ENCODE results near the gene PKHD1. TPM values are rescaled to one million over a fixed set of nuclear protein-coding genes. Genes with fewer than 3 reads are reported as not detected.

The PKHD1 gene, protein sequence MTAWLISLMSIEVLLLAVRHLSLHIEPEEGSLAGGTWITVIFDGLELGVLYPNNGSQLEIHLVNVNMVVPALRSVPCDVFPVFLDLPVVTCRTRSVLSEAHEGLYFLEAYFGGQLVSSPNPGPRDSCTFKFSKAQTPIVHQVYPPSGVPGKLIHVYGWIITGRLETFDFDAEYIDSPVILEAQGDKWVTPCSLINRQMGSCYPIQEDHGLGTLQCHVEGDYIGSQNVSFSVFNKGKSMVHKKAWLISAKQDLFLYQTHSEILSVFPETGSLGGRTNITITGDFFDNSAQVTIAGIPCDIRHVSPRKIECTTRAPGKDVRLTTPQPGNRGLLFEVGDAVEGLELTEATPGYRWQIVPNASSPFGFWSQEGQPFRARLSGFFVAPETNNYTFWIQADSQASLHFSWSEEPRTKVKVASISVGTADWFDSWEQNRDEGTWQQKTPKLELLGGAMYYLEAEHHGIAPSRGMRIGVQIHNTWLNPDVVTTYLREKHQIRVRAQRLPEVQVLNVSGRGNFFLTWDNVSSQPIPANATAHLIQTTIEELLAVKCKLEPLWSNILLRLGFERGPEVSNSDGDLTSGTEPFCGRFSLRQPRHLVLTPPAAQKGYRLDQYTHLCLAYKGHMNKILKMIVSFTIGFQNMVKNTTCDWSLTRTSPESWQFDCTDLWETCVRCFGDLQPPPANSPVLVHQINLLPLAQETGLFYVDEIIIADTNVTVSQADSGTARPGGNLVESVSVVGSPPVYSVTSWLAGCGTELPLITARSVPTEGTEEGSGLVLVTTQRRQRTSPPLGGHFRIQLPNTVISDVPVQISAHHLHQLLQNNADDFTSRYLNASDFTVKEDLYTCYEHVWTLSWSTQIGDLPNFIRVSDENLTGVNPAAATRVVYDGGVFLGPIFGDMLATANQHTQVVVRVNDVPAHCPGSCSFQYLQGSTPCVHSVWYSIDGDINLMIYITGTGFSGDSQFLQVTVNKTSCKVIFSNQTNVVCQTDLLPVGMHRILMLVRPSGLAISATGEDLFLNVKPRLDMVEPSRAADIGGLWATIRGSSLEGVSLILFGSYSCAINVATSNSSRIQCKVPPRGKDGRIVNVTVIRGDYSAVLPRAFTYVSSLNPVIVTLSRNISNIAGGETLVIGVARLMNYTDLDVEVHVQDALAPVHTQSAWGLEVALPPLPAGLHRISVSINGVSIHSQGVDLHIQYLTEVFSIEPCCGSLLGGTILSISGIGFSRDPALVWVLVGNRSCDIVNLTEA (N-terminal part only)
- total RNA-seq = under 1 TPM; 0.53 to 0.83 (median 0.60) TPM

DNA sequence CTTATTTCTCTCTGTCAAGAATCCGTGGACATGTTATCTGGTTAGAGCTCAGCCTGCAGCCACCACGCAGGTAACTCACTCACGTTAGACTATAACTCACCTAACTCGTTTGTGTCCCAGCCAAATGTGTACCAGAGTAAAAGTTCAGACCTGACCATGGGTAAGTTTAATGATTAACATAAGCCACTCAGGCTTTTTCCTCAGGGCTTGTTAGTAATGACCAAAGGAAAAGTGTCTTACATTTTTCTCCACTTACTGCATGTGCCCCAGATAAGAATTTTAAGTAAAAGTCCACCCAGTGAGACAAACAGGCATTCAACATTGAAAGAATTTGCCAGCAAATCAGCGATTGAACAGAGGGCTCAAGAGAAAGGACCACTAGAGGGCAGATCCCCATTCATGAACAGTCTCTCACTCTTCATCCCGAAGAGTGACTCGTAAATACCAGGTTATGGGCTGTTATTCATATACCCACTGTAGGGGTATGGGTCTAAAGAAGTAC lies at the start of gene PKHD1:
TSS of gene PKHD1 (minus strand) at position 116 of the 502 bp plus-strand sequence. CDS start 2,680 bp downstream, outside the sequence.
- Histone ChIP-seq H3K27ac (no peak within 1 kb of the TSS), H3K9me3 (no peaks in the 10 kb centered on the region), H3K36me3 (no peaks in the 10 kb centered on the region), H3K27me3 (no peaks in the 10 kb centered on the region), H3K4me3 (peak within 1 kb of the TSS in 1 of 4 donors; percentile 29), H3K4me1 (peaks cover 0 to 3% (median 0%) of the 10 kb centered on the region in 4 donors)
- DNase-seq = no peak
- TF ChIP-seq, protein P1, sequence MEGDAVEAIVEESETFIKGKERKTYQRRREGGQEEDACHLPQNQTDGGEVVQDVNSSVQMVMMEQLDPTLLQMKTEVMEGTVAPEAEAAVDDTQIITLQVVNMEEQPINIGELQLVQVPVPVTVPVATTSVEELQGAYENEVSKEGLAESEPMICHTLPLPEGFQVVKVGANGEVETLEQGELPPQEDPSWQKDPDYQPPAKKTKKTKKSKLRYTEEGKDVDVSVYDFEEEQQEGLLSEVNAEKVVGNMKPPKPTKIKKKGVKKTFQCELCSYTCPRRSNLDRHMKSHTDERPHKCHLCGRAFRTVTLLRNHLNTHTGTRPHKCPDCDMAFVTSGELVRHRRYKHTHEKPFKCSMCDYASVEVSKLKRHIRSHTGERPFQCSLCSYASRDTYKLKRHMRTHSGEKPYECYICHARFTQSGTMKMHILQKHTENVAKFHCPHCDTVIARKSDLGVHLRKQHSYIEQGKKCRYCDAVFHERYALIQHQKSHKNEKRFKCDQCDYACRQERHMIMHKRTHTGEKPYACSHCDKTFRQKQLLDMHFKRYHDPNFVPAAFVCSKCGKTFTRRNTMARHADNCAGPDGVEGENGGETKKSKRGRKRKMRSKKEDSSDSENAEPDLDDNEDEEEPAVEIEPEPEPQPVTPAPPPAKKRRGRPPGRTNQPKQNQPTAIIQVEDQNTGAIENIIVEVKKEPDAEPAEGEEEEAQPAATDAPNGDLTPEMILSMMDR (IDR thresholded peaks at IDR 0.05) = peak in 4 of 6 experiments; percentile 13 to 61 (median 46)
- no peak for TF ChIP-seq POLR2A (IDR thresholded peaks at IDR 0.05)

DNA sequence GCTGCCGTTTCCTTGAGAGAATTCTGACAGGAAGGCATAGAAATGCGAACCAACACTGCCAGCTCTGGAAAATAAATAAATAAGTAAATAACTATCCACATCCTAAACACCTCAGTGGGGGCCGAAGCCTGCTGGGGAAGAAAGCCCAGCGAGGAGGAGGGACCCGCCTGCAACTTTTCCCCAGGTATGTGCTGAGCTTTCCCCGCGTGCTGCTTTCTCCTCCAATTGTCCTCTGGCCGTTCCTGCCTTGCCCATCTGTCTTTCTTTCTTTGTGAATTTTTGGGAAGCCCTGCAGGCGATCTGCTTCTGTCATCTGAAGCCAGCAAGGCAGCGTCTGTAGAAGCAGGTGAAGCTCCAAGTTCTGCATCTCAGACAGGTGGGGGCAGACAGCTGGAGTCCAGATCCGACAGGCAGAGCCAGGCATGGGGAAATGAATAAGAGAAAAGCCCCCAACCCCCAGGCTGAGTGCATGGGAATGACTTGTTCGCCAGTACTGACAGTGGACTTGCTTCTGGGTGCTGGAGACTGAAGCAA lies 49.6 kb upstream of the PKHD1 start:
- TF ChIP-seq, protein P1 (IDR thresholded peaks at IDR 0.05) = no peak
- no peak for TF ChIP-seq POLR2A (IDR thresholded peaks at IDR 0.05)
- Histone ChIP-seq H3K27me3 (no peaks in the 10 kb centered on the region), H3K4me3 (no peak overlapping the region), H3K36me3 (no peaks in the 10 kb centered on the region), H3K27ac (no peak overlapping the region), H3K9me3 (no peaks in the 10 kb centered on the region), H3K4me1 (no peaks in the 10 kb centered on the region)
- DNase-seq = no peak

DNA sequence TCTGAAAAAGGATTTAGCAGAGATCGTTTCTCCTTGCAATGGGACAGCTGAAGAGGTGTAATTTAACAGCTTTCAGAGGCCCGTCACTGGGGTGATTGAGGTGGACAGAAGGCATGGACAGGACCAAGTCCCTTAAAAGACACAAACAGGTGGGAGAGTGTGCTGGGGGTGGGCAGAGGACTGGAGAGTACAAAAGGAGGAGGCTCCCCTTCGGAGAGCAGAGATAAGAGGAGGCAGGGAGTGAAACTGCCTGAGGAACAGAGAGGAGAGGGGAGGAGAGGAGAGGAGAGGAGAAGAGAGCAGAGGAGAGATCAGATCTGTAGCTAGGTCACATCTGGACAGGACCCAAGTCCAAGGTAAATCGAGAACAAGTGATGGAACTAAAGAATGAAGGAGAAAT lies 48.6 kb upstream of the PKHD1 start:
- Histone ChIP-seq H3K9me3 (no peaks in the 10 kb centered on the region), H3K36me3 (no peaks in the 10 kb centered on the region), H3K27me3 (no peaks in the 10 kb centered on the region), H3K4me3 (no peak overlapping the region), H3K27ac (no peak overlapping the region), H3K4me1 (no peaks in the 10 kb centered on the region)
- no peak for TF ChIP-seq POLR2A (IDR thresholded peaks at IDR 0.05)
- TF ChIP-seq, protein P1 (IDR thresholded peaks at IDR 0.05) = no peak
- no peak for DNase-seq

DNA sequence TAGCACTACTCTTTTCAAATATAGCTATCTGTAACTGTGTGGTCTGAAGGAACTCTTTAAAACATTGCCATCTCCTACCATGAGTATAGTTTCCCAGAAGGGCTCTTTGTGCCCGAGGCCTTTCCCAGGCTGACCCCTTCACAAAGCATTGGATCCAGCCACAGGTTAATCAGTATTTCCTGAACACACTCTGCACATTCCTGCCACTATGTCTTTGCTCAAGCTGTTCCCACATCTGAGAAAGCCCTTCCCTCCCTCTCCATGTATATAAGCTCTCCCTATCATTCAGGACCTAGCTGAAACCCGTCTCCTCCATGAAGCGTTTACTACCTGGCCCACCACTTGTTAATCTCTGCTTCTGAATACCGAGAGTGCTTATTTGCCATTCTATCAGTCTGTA lies 47.8 kb upstream of the PKHD1 start:
- DNase-seq = no peak
- Histone ChIP-seq H3K27me3 (no peaks in the 10 kb centered on the region), H3K9me3 (no peaks in the 10 kb centered on the region), H3K27ac (no peak overlapping the region), H3K36me3 (no peaks in the 10 kb centered on the region), H3K4me3 (no peak overlapping the region), H3K4me1 (no peaks in the 10 kb centered on the region)
- no peak for TF ChIP-seq POLR2A (IDR thresholded peaks at IDR 0.05)
- TF ChIP-seq, protein P1 (IDR thresholded peaks at IDR 0.05) = no peak

DNA sequence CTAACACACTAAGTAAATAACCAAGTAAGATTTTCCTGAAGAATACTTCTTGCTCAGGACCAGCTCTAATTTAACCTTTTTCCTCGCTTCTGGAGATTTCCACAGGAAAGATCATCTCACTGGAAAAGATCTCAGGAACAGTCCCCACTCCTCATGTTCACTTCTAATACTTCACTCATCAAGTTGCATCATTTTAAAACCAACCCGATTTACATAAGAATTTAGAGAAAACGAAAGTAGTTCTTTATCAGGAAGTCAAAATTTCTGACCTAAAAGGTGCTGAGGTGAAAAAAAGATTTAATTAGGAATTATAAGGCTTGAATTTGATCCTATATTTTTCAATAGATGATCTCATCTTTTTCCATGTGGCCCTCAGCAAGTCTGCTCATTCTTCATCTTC lies 46.6 kb upstream of the PKHD1 start:
- Histone ChIP-seq H3K27me3 (no peaks in the 10 kb centered on the region), H3K9me3 (no peaks in the 10 kb centered on the region), H3K27ac (no peak overlapping the region), H3K4me1 (no peaks in the 10 kb centered on the region), H3K36me3 (no peaks in the 10 kb centered on the region), H3K4me3 (no peak overlapping the region)
- no peak for DNase-seq
- TF ChIP-seq POLR2A (IDR thresholded peaks at IDR 0.05) = no peak
- TF ChIP-seq, protein P1 (IDR thresholded peaks at IDR 0.05) = no peak
